Naive thymus-derived CD8-positive, alpha-beta T cell (primary cell): ENCODE data around the gene IFNGR1. TPM values are rescaled to one million over a fixed set of nuclear protein-coding genes. Genes with fewer than 3 reads are reported as not detected.

Experiments used
- ATAC-seq, 2 donors: fragments of 150-1000 bp; cut with Tn5 transposase in 1 of 2; sonication (Bioruptor Pico), chemical (Tn5 transposase) in 1 of 2; 1 replicate in 1 of 2; 2 replicates in 1 of 2; pipeline ENCODE4 v1.10.0; 2021; ENCODE audit warnings: mild to moderate bottlenecking in 2 of 2, moderate library complexity in 2 of 2
- POLR2A ChIA-PET: fragments of 350-600 bp; sonication (Branson Sonifier 250); formaldehyde crosslinking; loops from one replicate; lab custom pipeline; 2021; ENCODE audit warnings: antibody characterized with exemption; lab: Charles Lee
- DNase-seq, 10 donors: peaks; one replicate each; pipeline versions ENCODE4 v3.0.0 to v3.0.0-alpha.2; 2020 to 2022
- H3K27ac Mint-ChIP-seq, 10 donors: one replicate each; pipeline ENCODE4 v1.8.0; 2020 to 2022; ENCODE audit warnings: mild to moderate bottlenecking in 10 of 10, mixed read lengths in 10 of 10, moderate library complexity in 4 of 10, inconsistent platforms in 1 of 10
- H3K27me3 Mint-ChIP-seq, 5 donors: one replicate each; pipeline ENCODE4 v1.8.0; 2021 to 2022; ENCODE audit warnings: mixed read lengths in 5 of 5
- H3K36me3 Mint-ChIP-seq, 3 donors: one replicate each; pipeline ENCODE4 v1.8.0; 2020 to 2022; ENCODE audit warnings: mixed read lengths in 3 of 3, mild to moderate bottlenecking in 2 of 3, inconsistent platforms in 1 of 3
- H3K4me1 Mint-ChIP-seq, 4 donors: one replicate each; pipeline ENCODE4 v1.8.0; 2021 to 2022; ENCODE audit warnings: mixed read lengths in 4 of 4
- H3K4me3 Mint-ChIP-seq, 10 donors: one replicate each; pipeline ENCODE4 v1.8.0; 2020 to 2022; ENCODE audit warnings: mild to moderate bottlenecking in 10 of 10, mixed read lengths in 10 of 10, moderate library complexity in 6 of 10, inconsistent platforms in 1 of 10
- H3K9me3 Mint-ChIP-seq, 9 donors: one replicate each; pipeline ENCODE4 v1.8.0; 2020 to 2022; ENCODE audit warnings: mixed read lengths in 9 of 9, mild to moderate bottlenecking in 3 of 9, inconsistent platforms in 1 of 9, moderate library complexity in 1 of 9
- polyA plus RNA-seq, 3 donors: library from polyadenylated mRNA; unstranded; fragments of 300-500 nt; fragmentation: Illumina TruSeq; gene quantifications; one replicate each; pipeline ENCODE4 v1.2.3, GENCODE V29; 2021
- total RNA-seq, 8 experiments: library from RNA in 2 of 8; stranded (reverse) in 2 of 8; gene quantifications; one replicate each; pipeline ENCODE4 v1.2.3 and lab custom pipeline; 2021 to 2026

Gene IFNGR1
- total and polyA plus RNA-seq, 5 experiments from 2014 or later: 19.4 to 36.6 (median 28.4) TPM

DNA sequence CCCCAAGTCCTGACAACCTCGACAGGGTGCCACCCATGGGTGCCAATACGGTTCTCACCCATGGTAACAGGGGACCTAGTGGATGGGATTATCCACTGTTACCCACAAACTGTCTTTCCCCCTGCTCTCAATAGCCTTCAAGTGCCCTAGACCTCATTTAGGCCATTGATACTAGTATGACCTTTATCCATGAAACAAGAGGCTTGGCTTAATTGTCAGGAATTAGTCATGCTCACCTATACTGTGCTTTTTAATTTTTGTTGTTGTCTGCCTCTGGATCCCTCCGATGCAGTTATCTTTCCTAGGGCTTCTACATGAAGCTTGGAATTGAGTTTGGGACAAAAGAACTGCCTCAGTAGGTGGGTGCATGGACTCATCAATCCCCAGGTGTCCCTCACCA lies 33.9 kb downstream of the IFNGR1 start:
- ATAC-seq (no peak), DNase-seq (no peak)
- no peak overlapping the region for H3K4me3 Mint-ChIP-seq
- H3K27me3 Mint-ChIP-seq: peaks cover 0 to 3% (median 0%) of the 10 kb centered on the region in 5 donors
- peaks cover 0 to 42% (median 31%) of the 10 kb centered on the region in 3 donors for H3K36me3 Mint-ChIP-seq
- POLR2A ChIA-PET: no interaction called here
- H3K4me1 Mint-ChIP-seq: no peaks in the 10 kb centered on the region
- peaks cover 0 to 75% (median 28%) of the 10 kb centered on the region in 9 donors for H3K9me3 Mint-ChIP-seq
- H3K27ac Mint-ChIP-seq: no peak overlapping the region

DNA sequence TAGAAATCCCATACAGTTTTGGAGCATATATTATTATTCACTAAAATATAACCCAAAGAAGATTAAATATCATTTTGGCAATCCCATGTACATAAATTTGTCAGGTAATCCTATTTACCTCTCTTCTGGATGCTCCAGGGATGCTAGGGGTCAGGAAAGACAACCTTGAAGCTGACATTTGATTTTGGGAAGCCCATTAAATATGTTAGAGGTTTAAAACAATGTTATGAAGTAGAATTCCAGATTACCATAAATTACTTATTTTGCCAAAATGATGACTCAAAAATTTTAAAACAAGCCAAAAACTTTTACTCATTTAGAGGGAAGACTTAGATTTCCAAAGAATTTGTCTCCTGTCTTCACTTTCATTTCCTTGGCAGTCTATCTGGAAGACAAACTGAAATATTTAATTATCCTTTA lies 36.5 kb downstream of the IFNGR1 start:
- H3K36me3 Mint-ChIP-seq: peaks cover 0 to 37% (median 30%) of the 10 kb centered on the region in 3 donors
- no peak for DNase-seq
- ATAC-seq: no peak
- POLR2A ChIA-PET: no interaction called here
- H3K4me3 Mint-ChIP-seq: no peak overlapping the region
- no peak overlapping the region for H3K27ac Mint-ChIP-seq
- H3K9me3 Mint-ChIP-seq: peaks cover 0 to 74% (median 26%) of the 10 kb centered on the region in 9 donors
- peaks cover 0 to 3% (median 0%) of the 10 kb centered on the region in 4 donors for H3K4me1 Mint-ChIP-seq
- H3K27me3 Mint-ChIP-seq: peaks cover 0 to 10% (median 4%) of the 10 kb centered on the region in 5 donors

DNA sequence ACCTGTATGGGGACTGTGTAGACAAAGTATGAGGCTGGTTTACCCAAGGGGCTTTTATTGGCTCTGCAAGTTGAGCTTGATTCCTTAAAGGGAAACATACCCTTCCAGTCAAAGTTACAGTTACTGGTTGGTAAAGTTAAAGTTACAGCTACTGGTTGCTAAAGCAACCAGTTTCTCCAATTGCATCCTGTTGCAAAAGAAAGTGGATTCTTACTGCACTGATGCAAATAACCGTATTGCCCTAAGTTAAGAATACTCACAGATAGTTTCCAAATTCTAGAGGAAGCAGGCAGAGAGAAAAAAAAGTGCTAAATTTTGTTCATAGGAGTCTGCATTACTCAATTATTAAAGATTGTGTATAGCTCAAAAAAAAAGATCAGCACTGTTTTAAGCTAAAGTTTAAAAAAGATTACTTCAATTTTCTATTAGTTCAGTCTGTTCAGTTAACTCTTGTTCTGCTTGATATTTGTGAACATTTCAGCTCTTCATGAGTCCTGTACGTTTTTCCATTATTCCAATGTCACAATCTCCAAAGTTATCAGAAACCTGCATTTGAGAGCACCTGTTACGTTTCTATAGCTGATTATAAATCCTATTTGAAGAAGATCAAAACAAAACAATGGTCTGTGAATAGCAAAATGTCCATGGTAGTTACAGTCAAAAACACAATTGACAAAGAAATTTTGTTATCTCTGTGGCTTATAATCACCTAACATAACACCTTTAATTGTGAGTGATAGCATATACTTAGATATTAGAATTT lies 37.1 kb downstream of the IFNGR1 start:
- DNase-seq (no peak), ATAC-seq (no peak)
- H3K27ac Mint-ChIP-seq: no peak overlapping the region
- peaks cover 0 to 70% (median 26%) of the 10 kb centered on the region in 9 donors for H3K9me3 Mint-ChIP-seq
- POLR2A ChIA-PET: no interaction called here
- H3K36me3 Mint-ChIP-seq: peaks cover 0 to 37% (median 30%) of the 10 kb centered on the region in 3 donors
- no peak overlapping the region for H3K4me3 Mint-ChIP-seq
- H3K27me3 Mint-ChIP-seq: peaks cover 0 to 10% (median 8%) of the 10 kb centered on the region in 5 donors
- H3K4me1 Mint-ChIP-seq: peaks cover 0 to 6% (median 0%) of the 10 kb centered on the region in 4 donors

DNA sequence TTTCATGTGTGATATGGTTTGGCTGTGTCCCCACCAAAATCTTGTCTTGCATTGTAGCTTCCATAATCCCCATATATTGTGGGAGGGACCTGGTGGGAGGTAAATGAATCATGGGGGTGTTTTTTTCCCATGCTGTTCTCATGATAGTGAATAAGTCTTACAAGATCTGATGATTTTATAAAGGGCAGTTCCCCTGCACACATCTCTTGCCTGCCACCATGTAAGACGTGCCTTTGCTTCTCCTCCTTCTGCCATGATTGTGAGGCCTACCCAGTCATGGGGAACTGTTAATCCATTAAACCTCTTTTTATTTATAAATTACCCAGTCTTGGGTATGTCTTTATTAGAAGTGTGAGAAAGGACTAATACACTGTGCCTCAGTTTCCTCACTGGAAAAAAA lies 41.6 kb downstream of the IFNGR1 start:
- Mint-ChIP-seq H3K9me3 (peaks cover 0 to 28% (median 13%) of the 10 kb centered on the region in 9 donors), H3K4me1 (peaks cover 0 to 12% (median 0%) of the 10 kb centered on the region in 4 donors), H3K36me3 (peaks cover 0 to 13% (median 6%) of the 10 kb centered on the region in 3 donors), H3K4me3 (no peak overlapping the region), H3K27ac (no peak overlapping the region), H3K27me3 (peaks cover 0 to 11% (median 7%) of the 10 kb centered on the region in 5 donors)
- POLR2A ChIA-PET: no interaction called here
- ATAC-seq (no peak), DNase-seq (no peak)

DNA sequence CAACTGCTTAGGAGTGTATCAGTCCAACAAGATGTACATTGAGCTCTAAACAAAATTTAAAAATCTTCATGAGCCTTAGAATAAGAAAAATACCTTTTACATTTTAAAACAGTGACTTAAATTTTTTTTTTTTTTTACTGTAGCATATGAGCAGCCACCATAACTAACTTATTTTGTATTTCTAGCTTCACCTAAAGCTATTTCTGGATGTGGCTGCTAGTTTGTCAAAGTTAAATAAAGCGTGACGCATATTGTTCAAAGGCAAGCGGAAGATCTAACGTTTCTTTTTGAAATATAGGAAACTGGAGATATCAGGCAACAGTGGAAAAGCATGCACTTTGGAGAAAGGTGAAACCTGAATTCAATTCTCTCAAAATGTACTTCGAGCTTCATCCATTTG lies 42.5 kb downstream of the IFNGR1 start:
- Mint-ChIP-seq H3K36me3 (peaks cover 0 to 9% (median 0%) of the 10 kb centered on the region in 3 donors), H3K27me3 (peaks cover 0 to 11% (median 7%) of the 10 kb centered on the region in 5 donors), H3K27ac (no peak overlapping the region), H3K4me1 (peaks cover 0 to 21% (median 0%) of the 10 kb centered on the region in 4 donors), H3K4me3 (no peak overlapping the region), H3K9me3 (peaks cover 0 to 19% (median 9%) of the 10 kb centered on the region in 9 donors)
- DNase-seq: no peak
- POLR2A ChIA-PET: interaction anchor here (0.5 kb wide), 1 partner anchor 115 kb away, joined by 6 read pairs; no protein-coding TSS in a partner anchor
- no peak for ATAC-seq

DNA sequence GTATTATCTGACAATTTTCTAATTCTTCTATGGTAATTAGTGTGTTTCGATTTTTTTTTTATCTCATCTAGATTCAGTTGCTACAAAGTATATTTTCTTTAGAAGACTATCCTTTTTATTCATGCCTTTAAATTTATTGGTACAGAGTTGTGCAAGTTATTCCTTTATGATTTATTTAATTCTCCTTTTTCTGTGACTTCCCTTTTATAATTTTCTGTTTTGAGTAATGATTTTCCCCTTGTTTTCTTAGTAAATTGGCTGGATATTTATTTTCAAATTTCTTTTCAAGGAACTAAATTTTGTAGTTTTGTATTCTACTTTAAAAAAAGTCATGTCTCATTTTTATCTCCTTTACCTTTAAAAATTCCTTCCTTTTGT lies 43.3 kb downstream of the IFNGR1 start:
- Mint-ChIP-seq H3K4me1 (peaks cover 0 to 28% (median 0%) of the 10 kb centered on the region in 4 donors), H3K9me3 (peaks cover 0 to 11% (median 4%) of the 10 kb centered on the region in 9 donors), H3K4me3 (no peak overlapping the region), H3K27me3 (peaks cover 0 to 11% (median 7%) of the 10 kb centered on the region in 5 donors), H3K27ac (no peak overlapping the region), H3K36me3 (peaks cover 0 to 8% (median 0%) of the 10 kb centered on the region in 3 donors)
- ATAC-seq (no peak), DNase-seq (no peak)
- POLR2A ChIA-PET: no interaction called here

DNA sequence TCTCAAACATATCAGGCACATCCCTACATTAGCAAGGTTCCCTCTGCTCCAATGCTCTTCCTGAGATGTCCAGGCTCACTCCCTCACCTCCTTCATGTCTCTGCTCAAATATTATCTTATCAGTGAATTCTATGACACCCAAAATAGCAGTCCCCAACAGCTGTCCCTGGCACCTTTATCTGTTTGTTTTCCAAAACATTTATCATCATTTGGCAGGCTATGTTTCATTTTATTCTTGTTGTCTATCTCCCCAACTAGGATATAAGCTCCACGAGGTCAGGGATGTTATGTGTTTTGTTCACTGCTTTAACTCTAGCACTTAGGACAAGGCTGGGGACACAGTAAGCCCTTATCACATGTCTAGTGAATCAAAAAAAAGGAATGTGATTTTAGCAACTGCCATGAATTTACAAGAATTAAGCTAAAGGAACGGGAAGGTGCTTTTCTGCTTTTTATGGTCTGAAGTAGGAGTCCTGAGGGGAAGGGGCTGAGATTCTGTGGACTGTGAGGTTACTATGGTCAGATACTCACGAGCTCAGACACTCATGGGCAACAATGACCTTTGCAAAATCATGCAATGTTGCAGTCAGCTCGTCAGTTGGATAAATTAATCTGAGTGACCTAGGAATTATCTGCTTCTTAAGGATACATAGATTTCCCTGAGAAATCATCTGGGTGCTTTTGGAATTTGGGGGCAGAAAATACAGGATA lies 43.9 kb downstream of the IFNGR1 start:
- ATAC-seq (no peak), DNase-seq (no peak)
- Mint-ChIP-seq H3K36me3 (peaks cover 0 to 3% (median 0%) of the 10 kb centered on the region in 3 donors), H3K4me3 (no peak overlapping the region), H3K27ac (no peak overlapping the region), H3K4me1 (peaks cover 0 to 33% (median 0%) of the 10 kb centered on the region in 4 donors), H3K27me3 (peaks cover 0 to 11% (median 7%) of the 10 kb centered on the region in 5 donors), H3K9me3 (peaks cover 0 to 8% (median 0%) of the 10 kb centered on the region in 9 donors)
- POLR2A ChIA-PET: no interaction called here

DNA sequence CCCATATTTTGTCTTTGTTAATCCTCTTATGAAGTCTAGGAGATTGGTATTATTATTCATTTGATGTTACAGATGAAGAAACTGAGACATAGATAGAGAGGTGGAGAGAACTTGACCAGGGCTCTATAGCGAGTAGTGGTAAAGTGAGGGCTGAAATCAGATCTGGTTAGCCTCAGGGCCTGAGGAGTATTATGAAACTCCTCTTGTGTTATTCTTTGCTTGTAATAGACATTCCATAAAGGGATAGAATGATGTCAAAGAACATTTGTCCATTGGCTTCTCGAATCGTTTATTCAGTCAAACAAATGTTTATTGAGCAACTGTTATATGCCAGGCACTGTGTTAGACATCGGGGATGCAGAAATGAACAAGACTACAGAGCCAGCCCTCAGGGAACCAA lies 45.7 kb downstream of the IFNGR1 start, which contains the start of gene IL22RA2:
IL22RA2 (minus strand) TSS at position 144 of the 400 bp plus-strand sequence. CDS start 11,895 bp downstream, outside the sequence.
- Mint-ChIP-seq H3K27ac (peak within 1 kb of the TSS in 1 of 10 donors; percentile 51), H3K36me3 (peaks cover 0 to 3% (median 0%) of the 10 kb centered on the region in 3 donors), H3K4me1 (peaks cover 0 to 35% (median 0%) of the 10 kb centered on the region in 4 donors), H3K9me3 (no peaks in the 10 kb centered on the region), H3K4me3 (no peak within 1 kb of the TSS), H3K27me3 (peaks cover 0 to 11% (median 0%) of the 10 kb centered on the region in 5 donors)
- DNase-seq (no peak), ATAC-seq (no peak)
- POLR2A ChIA-PET: no interaction called here

DNA sequence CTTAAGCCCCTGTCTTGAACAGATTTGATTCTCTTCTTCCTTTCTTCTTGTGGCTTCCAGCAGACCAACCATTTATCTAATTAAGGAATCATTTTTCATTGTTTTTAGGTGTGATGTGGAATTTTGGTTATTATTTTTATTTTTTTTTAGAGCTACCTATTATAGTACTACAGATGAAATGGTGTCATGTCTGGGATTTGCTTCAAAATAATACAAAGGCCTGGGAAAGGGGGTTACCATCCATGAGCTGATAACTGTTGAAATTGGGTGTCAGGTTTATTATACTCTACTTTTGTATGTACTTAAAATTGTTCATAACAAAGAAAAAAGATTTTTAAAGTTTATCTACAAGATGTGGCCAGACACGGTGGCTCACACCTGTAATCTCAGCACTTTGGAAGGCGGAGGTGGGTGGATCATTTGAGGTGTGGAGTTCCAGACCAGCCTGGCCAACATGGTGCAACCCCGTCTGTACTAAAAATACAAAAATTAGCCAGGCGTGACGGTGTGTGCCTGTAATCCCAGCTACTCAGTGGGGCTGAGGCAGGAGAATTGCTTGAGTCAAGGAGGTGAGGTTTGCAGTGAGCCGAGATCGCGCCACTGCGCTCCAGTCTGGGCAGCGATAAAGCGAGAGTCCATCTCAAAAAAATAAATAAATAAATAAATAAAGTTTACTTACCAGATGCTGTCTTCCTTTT lies 46.3 kb downstream of the IFNGR1 start:
- Mint-ChIP-seq H3K36me3 (peaks cover 0 to 2% (median 0%) of the 10 kb centered on the region in 3 donors), H3K4me1 (peaks cover 0 to 34% (median 0%) of the 10 kb centered on the region in 4 donors), H3K4me3 (no peak overlapping the region), H3K9me3 (no peaks in the 10 kb centered on the region), H3K27me3 (peaks cover 0 to 11% (median 0%) of the 10 kb centered on the region in 5 donors), H3K27ac (peak overlapping the region in 1 of 10 donors; percentile 51)
- DNase-seq: no peak
- POLR2A ChIA-PET: no interaction called here
- no peak for ATAC-seq

DNA sequence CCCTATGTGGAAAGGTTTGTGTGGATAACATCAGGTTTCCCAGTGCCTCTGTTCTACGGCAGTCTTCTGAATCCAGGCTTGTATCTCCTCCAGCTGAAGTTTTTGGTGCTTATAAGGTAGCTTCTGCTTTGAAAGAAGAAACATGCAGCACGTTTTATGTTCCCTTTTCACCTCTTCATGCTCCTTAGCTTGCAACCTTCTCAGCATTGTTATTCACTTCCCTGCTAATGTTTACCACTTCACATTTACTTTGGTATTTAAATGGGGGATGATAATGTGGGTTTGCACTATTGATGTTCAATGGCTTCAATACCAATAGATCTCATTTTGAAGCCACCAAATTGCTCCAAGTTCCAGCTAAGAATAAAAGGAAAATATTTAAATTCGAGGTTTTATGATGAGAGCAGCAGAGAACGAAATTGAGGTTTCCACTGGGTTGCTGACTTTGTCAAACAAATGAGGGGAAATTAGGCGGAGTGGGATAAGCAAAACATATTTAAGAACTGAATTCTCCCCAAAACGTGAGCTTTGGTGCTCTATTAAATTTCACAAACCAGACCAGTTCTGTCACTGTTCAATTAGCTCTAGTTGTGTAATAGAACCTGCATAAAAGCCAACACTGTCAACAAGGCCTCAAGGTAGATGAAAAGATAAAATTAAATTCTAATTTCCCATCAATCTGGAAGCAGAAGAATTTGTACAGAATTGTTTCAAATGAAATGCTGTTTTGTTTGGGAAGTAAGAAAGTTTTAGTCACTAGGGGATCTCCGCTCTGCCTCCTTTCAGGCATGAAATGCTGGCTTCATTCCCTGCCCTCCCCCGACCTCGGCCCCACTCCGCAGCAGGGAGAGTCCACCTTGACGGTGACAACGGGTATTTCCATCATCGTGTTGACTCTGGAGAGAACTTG lies 47.1 kb downstream of the IFNGR1 start:
- no peak for ATAC-seq
- no peak overlapping the region for H3K4me3 Mint-ChIP-seq
- peak overlapping the region in 1 of 10 donors; percentile 51 for H3K27ac Mint-ChIP-seq

DNA sequence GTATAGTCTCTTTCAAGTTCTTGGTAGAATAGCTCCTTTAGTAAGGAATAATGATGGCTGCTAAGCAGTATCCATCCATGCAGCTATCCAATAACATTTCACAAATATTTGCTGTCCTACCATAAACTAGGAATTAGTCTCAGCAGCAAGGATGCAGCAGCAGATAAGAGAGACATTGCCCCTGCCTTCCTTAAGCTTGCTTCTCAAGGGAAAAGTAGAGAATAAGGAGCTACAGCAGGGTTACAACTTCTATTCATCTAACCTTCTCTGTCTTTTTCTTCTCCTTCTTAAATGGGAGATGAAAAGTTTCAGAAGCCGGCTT lies 48.2 kb downstream of the IFNGR1 start:
- no peak overlapping the region for H3K4me3 Mint-ChIP-seq
- peak overlapping the region in 1 of 10 donors; percentile 10 for H3K27ac Mint-ChIP-seq
- no peak for DNase-seq
- H3K9me3 Mint-ChIP-seq: no peaks in the 10 kb centered on the region
- no peak for ATAC-seq
- no peaks in the 10 kb centered on the region for H3K27me3 Mint-ChIP-seq
- peaks cover 3 to 46% (median 4%) of the 10 kb centered on the region in 4 donors for H3K4me1 Mint-ChIP-seq
- no peaks in the 10 kb centered on the region for H3K36me3 Mint-ChIP-seq
- POLR2A ChIA-PET: no interaction called here

More for the DNA sequence above, 47.1 kb downstream of the IFNGR1 start:
- Mint-ChIP-seq H3K4me1 (peaks cover 0 to 37% (median 0%) of the 10 kb centered on the region in 4 donors), H3K36me3 (no peaks in the 10 kb centered on the region), H3K9me3 (no peaks in the 10 kb centered on the region), H3K27me3 (peaks cover 0 to 4% (median 0%) of the 10 kb centered on the region in 5 donors)
- POLR2A ChIA-PET: no interaction called here
- no peak for DNase-seq
